T-helper 2 cell treated with Interferon-gamma antibody and Interleukin-4, amounts not matched to agents 5 μg/mL and 100 μg/mL, for 36 hours (primary cell): Measurements from ENCODE around the gene NCK2.

Source experiments
- DNase-seq: peaks from one replicate; pipeline ENCODE4 v3.0.0; 2021; ENCODE audit warnings: low spot score
- H3K27ac Mint-ChIP-seq: one replicate; pipeline ENCODE4 v1.8.0; 2021; ENCODE audit warnings: mild to moderate bottlenecking, mixed read lengths
- H3K27me3 Mint-ChIP-seq: one replicate; pipeline ENCODE4 v1.8.0; 2021; ENCODE audit warnings: low read depth, mixed read lengths
- H3K36me3 Mint-ChIP-seq: one replicate; pipeline ENCODE4 v1.8.0; 2021; ENCODE audit warnings: low read depth, mixed read lengths
- H3K4me1 Mint-ChIP-seq: one replicate; pipeline ENCODE4 v1.8.0; 2021; ENCODE audit warnings: low read depth, mixed read lengths
- H3K4me3 Mint-ChIP-seq: one replicate; pipeline ENCODE4 v1.8.0; 2022; ENCODE audit warnings: mild to moderate bottlenecking, moderate library complexity, mixed read lengths
- H3K9me3 Mint-ChIP-seq: one replicate; pipeline ENCODE4 v1.8.0; 2021; ENCODE audit warnings: mixed read lengths

NCK2 gene

GRCh38 chr2:105802587-105802986, 57.9 kb downstream of the NCK2 start:
- Mint-ChIP-seq H3K36me3 (peaks cover 40% of the 10 kb centered on the region), H3K27ac (peak overlapping the region; percentile 83), H3K4me1 (peaks cover 75% of the 10 kb centered on the region), H3K4me3 (peak overlapping the region; percentile 64), H3K9me3 (no peaks in the 10 kb centered on the region), H3K27me3 (no peaks in the 10 kb centered on the region)
- DNase-seq: peak; percentile 79

- no peak overlapping the region for H3K4me3 Mint-ChIP-seq
- H3K27me3 Mint-ChIP-seq: no peaks in the 10 kb centered on the region
- H3K4me1 Mint-ChIP-seq: peaks cover 76% of the 10 kb centered on the region
- no peak for DNase-seq
- peaks cover 42% of the 10 kb centered on the region for H3K36me3 Mint-ChIP-seq
- H3K9me3 Mint-ChIP-seq: no peaks in the 10 kb centered on the region
- H3K27ac Mint-ChIP-seq: peak overlapping the region; percentile 60
These were observed 58.6 kb downstream of the NCK2 start for GRCh38 chr2:105803337-105803736.

GRCh38 chr2:105803773-105804172, 59.1 kb downstream of the NCK2 start:
- Mint-ChIP-seq H3K36me3 (peaks cover 46% of the 10 kb centered on the region), H3K27me3 (no peaks in the 10 kb centered on the region), H3K27ac (peak overlapping the region; percentile 60), H3K4me3 (peak overlapping the region; percentile 5), H3K9me3 (no peaks in the 10 kb centered on the region), H3K4me1 (peaks cover 76% of the 10 kb centered on the region)
- DNase-seq: no peak

GRCh38 chr2:105804266-105804665, 59.6 kb downstream of the NCK2 start:
- Mint-ChIP-seq H3K9me3 (no peaks in the 10 kb centered on the region), H3K4me3 (peak overlapping the region; percentile 5), H3K27ac (peak overlapping the region; percentile 60), H3K4me1 (peaks cover 74% of the 10 kb centered on the region), H3K36me3 (peaks cover 46% of the 10 kb centered on the region), H3K27me3 (no peaks in the 10 kb centered on the region)
- no peak for DNase-seq

- Mint-ChIP-seq H3K27me3 (no peaks in the 10 kb centered on the region), H3K36me3 (peaks cover 31% of the 10 kb centered on the region), H3K27ac (no peak overlapping the region), H3K4me3 (no peak overlapping the region), H3K4me1 (peaks cover 64% of the 10 kb centered on the region), H3K9me3 (no peaks in the 10 kb centered on the region)
- DNase-seq: no peak
These were observed 62.3 kb downstream of the NCK2 start for GRCh38 chr2:105806996-105807395.

- no peak overlapping the region for H3K4me3 Mint-ChIP-seq
- no peaks in the 10 kb centered on the region for H3K9me3 Mint-ChIP-seq
- H3K27ac Mint-ChIP-seq: no peak overlapping the region
- H3K36me3 Mint-ChIP-seq: peaks cover 22% of the 10 kb centered on the region
- no peaks in the 10 kb centered on the region for H3K27me3 Mint-ChIP-seq
- DNase-seq: no peak
- peaks cover 53% of the 10 kb centered on the region for H3K4me1 Mint-ChIP-seq
These were observed 63.8 kb downstream of the NCK2 start for GRCh38 chr2:105808423-105809096.

GRCh38 chr2:105809097-105809473, 64.4 kb downstream of the NCK2 start:
- H3K9me3 Mint-ChIP-seq: no peaks in the 10 kb centered on the region
- no peak overlapping the region for H3K27ac Mint-ChIP-seq
- no peak overlapping the region for H3K4me3 Mint-ChIP-seq
- peaks cover 48% of the 10 kb centered on the region for H3K4me1 Mint-ChIP-seq
- H3K27me3 Mint-ChIP-seq: no peaks in the 10 kb centered on the region
- H3K36me3 Mint-ChIP-seq: peaks cover 17% of the 10 kb centered on the region
- DNase-seq: peak; percentile 52

- Mint-ChIP-seq H3K27ac (peak overlapping the region; percentile 9), H3K4me1 (peaks cover 42% of the 10 kb centered on the region), H3K27me3 (no peaks in the 10 kb centered on the region)
These were observed 65.0 kb downstream of the NCK2 start for GRCh38 chr2:105809723-105810122.

GRCh38 chr2:105812180-105813044, 67.7 kb downstream of the NCK2 start:
- no peaks in the 10 kb centered on the region for H3K27me3 Mint-ChIP-seq
- DNase-seq: no peak
- peaks cover 38% of the 10 kb centered on the region for H3K4me1 Mint-ChIP-seq
- no peak overlapping the region for H3K27ac Mint-ChIP-seq
- no peak overlapping the region for H3K4me3 Mint-ChIP-seq
- H3K36me3 Mint-ChIP-seq: peaks cover 21% of the 10 kb centered on the region
- H3K9me3 Mint-ChIP-seq: no peaks in the 10 kb centered on the region

More at GRCh38 chr2:105809723-105810122, 65.0 kb downstream of the NCK2 start:
- H3K4me3 Mint-ChIP-seq: no peak overlapping the region
- H3K9me3 Mint-ChIP-seq: no peaks in the 10 kb centered on the region
- H3K36me3 Mint-ChIP-seq: peaks cover 16% of the 10 kb centered on the region
- DNase-seq: no peak

GRCh38 chr2:105813045-105813315, 68.3 kb downstream of the NCK2 start:
- Mint-ChIP-seq H3K36me3 (peaks cover 25% of the 10 kb centered on the region), H3K27ac (no peak overlapping the region), H3K9me3 (no peaks in the 10 kb centered on the region), H3K27me3 (no peaks in the 10 kb centered on the region), H3K4me3 (no peak overlapping the region), H3K4me1 (peaks cover 35% of the 10 kb centered on the region)
- no peak for DNase-seq

GRCh38 chr2:105813405-105813804, 68.7 kb downstream of the NCK2 start:
- H3K27ac Mint-ChIP-seq: no peak overlapping the region
- H3K4me1 Mint-ChIP-seq: peaks cover 31% of the 10 kb centered on the region
- H3K36me3 Mint-ChIP-seq: peaks cover 24% of the 10 kb centered on the region
- DNase-seq: no peak
- H3K4me3 Mint-ChIP-seq: no peak overlapping the region
- no peaks in the 10 kb centered on the region for H3K27me3 Mint-ChIP-seq
- no peaks in the 10 kb centered on the region for H3K9me3 Mint-ChIP-seq

GRCh38 chr2:105814291-105814940, 69.7 kb downstream of the NCK2 start:
- H3K4me3 Mint-ChIP-seq: no peak overlapping the region
- no peaks in the 10 kb centered on the region for H3K27me3 Mint-ChIP-seq
- peaks cover 28% of the 10 kb centered on the region for H3K4me1 Mint-ChIP-seq
- H3K36me3 Mint-ChIP-seq: peaks cover 28% of the 10 kb centered on the region
- no peak for DNase-seq
- no peaks in the 10 kb centered on the region for H3K9me3 Mint-ChIP-seq
- H3K27ac Mint-ChIP-seq: no peak overlapping the region

- Mint-ChIP-seq H3K4me1 (peaks cover 22% of the 10 kb centered on the region), H3K9me3 (no peaks in the 10 kb centered on the region), H3K36me3 (peaks cover 28% of the 10 kb centered on the region), H3K27me3 (no peaks in the 10 kb centered on the region), H3K27ac (no peak overlapping the region), H3K4me3 (no peak overlapping the region)
- DNase-seq: no peak
These were observed 70.7 kb downstream of the NCK2 start for GRCh38 chr2:105815401-105815800.

GRCh38 chr2:105820151-105820550, 75.4 kb downstream of the NCK2 start:
- H3K4me1 Mint-ChIP-seq: peaks cover 41% of the 10 kb centered on the region
- no peak overlapping the region for H3K27ac Mint-ChIP-seq
- no peaks in the 10 kb centered on the region for H3K27me3 Mint-ChIP-seq
- H3K36me3 Mint-ChIP-seq: peaks cover 44% of the 10 kb centered on the region
- no peaks in the 10 kb centered on the region for H3K9me3 Mint-ChIP-seq
- no peak overlapping the region for H3K4me3 Mint-ChIP-seq
- peak; percentile 0 for DNase-seq
